GM18907 (cell line): ENCODE data around the gene MGST2.

Experiments used
- ATAC-seq: cut with Tn5 transposase; IDR thresholded peaks from one replicate; pipeline ENCODE4 v1.9.1; 2021; ENCODE audit warnings: mild to moderate bottlenecking, moderate library complexity; ENCODE audit not compliant: unreplicated experiment

Gene MGST2

DNA sequence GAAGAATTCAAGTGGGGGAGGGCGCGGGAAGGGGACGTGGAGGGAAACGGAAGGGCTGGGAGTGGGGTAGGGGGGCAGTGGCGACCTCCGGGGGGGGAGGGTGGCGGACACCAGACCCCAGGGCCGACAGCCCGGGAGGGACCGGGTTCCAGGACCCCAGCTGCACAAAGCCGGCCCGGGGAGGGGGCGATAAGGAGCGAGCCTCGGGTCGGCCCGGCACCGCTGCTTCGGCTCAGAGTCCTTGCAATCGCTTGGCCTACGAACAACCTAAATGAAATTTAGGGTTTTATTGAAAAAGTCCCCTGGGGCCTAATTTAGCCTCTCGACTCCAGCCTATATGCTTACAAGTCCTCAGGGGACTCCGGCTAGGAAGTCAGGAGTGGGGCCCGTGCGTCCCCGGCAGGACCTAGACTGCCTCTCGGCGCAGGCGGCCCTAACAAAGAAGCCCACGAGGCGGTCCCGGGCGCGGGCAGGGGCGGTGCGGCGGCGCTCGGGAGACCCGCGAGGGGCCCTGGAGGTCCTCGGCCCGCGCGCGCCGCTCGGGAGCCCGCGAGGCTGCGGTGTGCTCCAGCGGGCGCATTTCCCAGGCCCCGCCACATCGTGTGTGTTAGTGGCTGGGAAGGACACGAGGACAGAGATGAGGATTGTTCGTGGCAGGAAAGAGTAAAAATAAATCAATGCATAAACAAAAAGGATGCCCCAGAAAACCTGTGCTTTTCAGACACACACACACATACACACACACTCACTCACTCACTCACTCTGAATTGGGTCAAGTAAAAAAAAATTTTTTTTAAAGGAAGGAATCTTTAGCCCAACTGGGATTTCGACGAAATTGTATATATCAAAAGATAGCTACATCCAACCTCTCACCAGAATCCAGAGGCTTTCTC lies 70.0 kb downstream of the MGST2 start:
- no peak for ATAC-seq

- ATAC-seq = no peak
Measured at GRCh38 chr4:139736274-139736660, 70.6 kb downstream of the MGST2 start.

- no peak for ATAC-seq
Measured at GRCh38 chr4:139736661-139737060, 71.0 kb downstream of the MGST2 start.

- ATAC-seq = no peak
Measured at GRCh38 chr4:139738846-139739613, 73.4 kb downstream of the MGST2 start.

GRCh38 chr4:139740121-139740520 lies 74.5 kb downstream of the MGST2 start:
- no peak for ATAC-seq

DNA sequence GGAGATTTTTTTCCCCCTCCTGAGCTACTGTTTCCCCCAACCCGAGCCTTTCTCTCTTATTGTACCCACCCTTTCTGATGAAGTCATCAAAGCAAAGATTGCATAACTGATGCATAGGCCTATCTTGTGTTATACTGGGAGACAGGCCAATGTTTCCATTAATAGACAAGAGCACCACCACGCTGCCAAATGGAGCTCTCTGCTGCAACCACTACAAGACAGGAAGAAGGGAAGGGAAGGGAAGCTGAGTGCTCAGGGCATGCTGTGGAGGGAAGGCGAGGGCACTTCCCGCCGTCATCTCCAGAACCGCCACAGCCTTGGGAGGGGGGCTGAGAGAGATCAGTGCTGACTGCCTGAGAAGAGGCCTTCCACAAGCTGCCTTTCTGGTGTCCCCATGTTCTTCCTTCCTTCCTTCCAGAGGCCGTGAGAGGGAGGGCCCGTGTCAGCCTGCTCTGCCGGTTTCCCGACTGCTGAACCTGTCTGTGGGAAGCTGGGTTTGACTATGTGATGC lies 75.0 kb downstream of the MGST2 start:
- no peak for ATAC-seq

DNA sequence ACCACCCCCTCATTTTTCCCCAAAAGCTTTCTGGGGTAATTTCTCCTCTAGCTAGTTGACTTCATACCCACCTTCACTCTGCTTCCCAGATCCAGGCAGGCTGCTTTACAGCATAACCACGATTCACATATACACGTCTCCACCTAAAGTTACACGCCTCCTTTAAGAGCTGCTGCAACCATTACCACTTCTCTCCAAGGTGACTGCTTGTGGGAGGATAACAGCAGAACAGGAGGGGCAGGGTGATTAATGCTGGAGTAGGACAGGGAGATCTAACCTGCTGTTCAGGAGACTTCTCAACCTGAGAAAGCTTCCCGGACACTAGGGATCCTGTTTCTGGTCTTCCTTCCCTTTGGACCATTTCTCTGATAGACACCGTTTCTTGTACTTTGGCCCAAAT lies 77.4 kb downstream of the MGST2 start:
- no peak for ATAC-seq

GRCh38 chr4:139744232-139744631 lies 78.6 kb downstream of the MGST2 start:
- ATAC-seq = no peak

- no peak for ATAC-seq
Measured at GRCh38 chr4:139745111-139745639, 79.6 kb downstream of the MGST2 start.

GRCh38 chr4:139746431-139747171 lies 81.0 kb downstream of the MGST2 start:
- no peak for ATAC-seq

- ATAC-seq = no peak
Measured at GRCh38 chr4:139749338-139749737, 83.7 kb downstream of the MGST2 start.

- no peak for ATAC-seq
Measured at GRCh38 chr4:139749835-139750498, 84.3 kb downstream of the MGST2 start.

DNA sequence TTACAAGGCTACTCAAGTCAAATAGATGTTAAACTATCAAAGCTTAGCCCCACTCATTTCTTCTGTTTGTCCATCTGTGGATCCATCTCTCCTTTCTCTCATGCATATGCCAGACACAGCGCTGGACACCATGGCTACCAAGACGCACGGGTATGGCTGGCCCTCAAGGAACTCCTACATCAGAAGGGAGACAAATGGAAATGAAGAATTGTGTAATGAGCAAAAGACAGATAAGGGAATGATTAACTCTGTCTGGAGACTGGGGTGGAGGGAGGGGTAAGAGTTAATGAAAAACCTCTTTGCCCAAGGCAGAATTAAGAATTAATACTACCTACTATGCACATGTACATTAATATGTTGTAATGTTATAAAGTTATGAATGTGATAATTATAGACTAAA lies 88.1 kb downstream of the MGST2 start:
- ATAC-seq = no peak
